Fibroblast of skin of back (primary cell): Measurements from ENCODE around the gene PITPNM3.

Experiments used
- DNase-seq: peaks from one replicate; pipeline ENCODE4 v3.0.0-alpha.2; 2013

PITPNM3 gene

DNA sequence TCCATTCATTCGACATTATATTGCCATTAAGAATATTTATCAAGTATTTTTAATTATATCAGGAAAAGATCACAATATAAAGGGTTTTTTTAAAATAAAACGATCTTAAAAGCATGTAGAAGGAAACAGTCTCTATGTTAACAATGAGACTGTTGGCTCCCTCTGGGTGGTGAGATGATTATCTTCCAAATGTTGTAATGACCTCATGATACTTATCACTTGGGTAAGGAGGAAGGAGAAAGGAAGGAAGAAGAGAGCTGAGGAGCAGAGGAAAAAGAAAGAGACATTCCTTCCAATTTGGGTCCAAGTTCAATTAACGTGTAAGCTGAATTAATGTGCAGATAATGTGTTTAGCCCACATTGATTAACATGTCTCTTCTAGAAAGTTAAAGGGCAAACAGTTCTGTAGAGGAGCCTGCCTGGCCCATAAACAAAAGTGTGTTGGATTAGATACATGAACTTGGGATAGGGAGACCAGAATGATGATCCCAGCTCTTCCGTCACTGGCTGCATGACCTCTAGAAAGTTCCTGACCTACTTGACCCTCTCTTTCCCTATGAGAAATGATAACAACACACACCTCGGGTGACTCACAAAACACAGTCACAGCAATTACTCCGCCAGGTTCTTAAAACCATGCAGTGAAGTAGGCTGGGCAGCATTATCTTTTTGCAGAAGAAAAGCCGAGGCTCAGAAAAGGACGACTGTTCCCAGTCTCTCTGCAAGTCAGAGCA, 80.1 kb downstream of the PITPNM3 start:
- no peak for DNase-seq

DNA sequence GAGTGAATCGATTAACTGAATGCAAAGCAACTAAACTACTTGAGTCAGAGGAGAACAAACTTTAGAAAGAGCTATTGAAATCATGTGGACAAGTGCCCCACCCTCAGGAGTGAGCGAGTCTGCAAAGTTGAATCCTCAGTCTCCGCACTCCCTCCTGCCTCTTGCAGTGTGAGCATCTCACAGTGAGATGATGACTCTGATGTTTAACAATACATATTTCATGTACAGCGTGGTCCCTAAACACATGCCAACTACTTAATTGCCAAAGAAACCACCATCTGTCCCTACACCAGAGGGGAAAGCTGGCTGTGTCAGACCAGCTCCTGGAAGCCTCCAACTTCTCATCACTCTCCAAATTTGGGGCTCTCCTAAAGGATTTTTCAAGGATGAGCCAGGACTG, 80.9 kb downstream of the PITPNM3 start:
- no peak for DNase-seq

DNA sequence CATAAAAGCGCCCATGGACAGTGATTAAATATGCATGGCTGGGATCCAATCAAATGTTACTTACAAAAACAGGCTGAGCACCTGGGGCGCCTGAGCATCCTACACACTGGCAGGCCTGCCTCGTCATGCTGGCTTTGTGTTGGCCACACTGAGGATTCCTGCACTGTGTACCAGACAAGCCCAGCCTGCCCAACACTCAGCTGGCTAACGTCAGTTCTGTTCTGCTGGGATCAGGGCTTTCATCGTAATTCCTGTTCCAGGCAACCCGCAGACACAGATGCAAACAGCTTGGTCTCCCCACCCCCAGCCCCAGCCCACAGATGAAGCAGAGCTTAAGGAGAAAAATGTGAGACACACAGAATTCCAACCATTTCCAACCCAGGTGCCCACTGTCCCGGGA, 81.4 kb downstream of the PITPNM3 start:
- DNase-seq, result no peak

DNA sequence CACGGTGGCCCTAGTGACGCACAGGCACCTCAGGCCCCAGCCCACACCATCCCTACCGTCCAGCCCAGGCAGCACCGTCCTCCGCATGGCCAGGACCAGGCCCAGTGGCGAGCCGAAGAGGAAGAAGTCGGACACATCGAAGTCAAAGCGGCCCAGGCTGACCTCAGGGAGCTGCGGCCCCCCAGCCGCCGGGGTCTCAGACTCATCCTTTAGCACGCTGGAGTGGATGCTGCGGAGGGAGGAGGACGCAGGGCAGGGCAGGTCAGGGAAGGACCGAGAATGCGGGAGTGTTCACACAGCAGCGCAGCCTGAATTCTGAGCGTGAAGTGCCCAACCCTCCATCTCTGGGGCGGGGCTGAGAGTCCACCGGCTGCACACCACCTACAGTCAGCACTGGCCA, 82.0 kb downstream of the PITPNM3 start:
- no peak for DNase-seq

DNA sequence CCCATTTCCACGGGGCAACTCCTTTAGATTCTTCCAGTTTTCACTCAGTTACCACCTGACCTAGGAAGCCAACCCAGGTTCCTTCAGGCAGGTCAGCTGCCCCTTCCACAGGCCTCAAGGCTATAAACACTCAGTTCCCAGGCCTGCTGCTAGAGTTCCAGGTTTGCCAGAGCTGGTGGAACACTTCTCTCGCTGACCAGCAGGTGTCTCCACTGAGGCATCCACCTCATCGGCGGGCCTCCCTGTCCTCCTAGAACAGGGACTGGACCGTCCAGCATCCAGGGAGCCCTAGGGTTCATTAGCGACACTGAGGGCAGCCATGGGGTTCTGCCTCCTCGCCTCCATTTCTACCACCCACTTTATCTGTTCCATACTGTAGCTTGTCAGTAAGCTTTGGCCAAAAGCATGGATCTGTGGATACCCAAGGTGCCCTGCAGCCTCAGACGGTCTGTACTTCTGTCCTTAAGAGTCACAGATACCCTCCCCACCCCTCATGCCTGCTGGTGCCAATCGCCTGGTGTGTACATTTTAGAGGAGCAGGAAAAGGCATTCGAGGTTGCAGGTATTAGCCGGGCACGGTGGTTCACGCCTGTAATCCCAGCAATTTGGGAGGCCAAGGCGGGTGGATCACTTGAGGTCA, 83.1 kb downstream of the PITPNM3 start:
- DNase-seq, result peak; percentile 61

DNA sequence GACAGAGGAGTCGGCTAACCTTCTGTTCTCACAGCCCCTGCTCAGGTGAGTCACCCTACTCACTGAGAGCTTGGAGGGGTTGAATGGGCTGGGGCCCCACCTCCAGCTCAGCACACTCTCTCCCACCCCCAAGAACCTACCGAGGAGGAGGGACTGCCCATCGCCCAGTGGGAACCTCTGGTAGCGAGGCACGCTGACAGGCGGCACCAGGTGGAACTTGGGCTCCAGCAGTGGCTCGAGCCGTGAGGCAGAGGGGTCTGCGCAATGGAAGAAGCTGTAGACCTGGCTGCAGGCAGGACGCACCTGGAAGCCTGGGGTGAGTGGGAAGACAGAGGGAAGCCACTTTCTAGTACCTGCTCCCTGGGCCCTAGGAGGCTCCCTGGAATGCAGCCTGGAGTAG, 83.8 kb downstream of the PITPNM3 start:
- no peak for DNase-seq

DNA sequence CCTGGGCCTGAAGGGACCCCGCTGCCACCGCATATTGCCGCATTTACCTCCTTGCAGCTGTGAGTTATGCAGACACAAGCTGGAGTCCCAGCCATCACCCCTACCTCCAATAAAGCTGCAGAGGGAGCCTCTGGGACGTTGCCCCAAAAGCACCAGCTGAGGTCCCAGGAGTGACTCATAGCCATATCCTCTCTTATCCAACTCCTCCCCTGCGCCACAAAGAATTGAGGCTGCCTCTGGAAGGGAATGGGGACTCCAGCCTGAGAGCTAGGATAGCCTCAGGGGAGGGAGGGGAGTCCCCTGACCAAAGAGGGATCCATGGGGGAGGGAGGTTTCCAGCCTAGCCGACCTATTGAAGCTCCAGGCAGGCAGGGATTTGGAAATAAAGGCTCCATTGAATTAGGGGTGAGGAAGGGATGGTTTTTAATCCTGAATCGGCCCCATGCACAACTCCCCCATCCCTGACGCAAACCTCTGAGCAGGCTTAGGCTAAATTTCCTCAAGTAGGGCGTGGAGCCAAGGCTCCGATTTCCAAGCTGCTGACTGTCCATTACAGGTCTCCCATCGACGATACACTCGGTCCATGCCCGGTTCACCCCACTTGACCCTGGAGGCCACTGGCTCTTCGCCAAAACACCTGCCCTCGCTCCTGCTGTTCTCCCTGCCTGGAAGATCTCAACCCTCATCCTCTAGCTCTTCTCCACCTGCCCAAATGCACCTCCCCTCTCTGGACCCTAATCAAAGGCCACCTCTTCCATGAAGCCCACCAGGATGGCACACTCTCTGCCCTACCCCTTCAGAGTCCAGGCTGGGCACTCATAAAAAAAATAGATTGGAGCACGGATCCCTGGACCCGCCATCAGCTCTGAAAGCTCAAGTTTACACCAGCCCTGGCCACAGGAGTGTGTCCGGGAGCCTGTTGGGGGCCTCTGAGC, 84.6 kb downstream of the PITPNM3 start:
- peak; percentile 70 for DNase-seq

DNA sequence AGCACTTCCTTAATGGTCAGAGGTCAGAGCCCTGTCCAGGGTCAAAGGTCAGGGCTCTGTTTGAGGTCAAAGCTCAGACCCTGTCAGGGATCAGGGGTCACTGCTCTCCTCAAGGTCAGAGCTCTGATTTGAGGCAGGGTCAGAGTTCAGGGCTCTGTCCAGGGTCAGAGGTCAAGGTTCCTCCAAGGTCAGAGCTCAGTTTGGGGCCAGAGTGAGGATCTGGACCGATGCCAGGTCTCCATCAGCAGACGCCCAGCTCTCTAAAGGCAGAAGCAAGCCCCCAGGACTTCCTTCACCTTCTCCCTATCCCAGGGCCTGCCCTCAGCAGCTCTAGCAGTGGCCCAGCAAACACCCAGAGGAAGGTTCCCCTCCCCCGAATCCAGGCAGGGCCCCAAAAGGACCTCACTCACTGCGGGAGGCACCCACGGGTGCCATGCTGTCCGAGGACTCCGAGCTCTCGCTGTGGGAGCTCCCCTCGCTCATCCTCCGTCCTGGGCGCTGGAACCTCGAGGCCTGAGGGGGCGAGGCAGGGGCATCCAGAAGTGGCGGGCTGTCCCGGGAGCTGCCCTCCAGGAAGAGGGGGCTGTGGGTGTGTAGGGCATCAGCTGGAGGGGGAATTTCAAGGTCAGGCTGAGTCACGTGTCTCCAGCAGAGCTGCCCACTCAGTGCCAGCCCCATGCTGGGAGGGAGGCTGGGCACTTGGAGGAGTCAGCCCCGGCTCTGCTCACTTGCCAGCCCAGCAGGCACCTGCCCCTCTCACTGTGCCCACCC, 85.4 kb downstream of the PITPNM3 start:
- DNase-seq, result no peak

DNA sequence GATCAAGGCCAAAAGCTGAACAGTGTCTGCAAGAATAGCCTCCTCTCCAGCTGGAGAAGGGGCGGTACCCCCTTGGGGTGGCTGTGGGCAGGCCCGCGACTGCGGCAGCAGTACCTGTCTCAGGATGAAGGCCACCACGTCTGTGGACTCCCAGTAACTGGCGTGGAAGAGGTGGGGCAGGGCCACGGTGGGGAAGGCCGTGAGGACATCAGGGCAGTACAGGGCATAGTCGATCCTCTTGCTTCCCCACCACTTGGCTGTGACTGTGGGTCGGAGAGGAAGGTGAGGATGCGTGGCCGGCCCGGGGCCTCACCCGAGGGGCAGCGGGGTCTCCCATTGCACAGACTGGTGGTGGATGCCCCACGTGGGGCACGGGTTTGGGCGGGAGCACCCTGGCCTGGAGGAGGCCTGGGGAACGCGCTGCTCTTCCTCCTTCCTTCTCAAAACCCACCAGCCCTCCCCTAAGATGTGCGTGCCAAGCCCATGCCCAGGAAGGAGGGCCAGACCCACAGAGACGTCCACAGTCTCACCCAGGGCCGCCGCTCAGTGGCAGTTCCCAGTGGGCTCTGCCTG, 86.1 kb downstream of the PITPNM3 start:
- no peak for DNase-seq

DNA sequence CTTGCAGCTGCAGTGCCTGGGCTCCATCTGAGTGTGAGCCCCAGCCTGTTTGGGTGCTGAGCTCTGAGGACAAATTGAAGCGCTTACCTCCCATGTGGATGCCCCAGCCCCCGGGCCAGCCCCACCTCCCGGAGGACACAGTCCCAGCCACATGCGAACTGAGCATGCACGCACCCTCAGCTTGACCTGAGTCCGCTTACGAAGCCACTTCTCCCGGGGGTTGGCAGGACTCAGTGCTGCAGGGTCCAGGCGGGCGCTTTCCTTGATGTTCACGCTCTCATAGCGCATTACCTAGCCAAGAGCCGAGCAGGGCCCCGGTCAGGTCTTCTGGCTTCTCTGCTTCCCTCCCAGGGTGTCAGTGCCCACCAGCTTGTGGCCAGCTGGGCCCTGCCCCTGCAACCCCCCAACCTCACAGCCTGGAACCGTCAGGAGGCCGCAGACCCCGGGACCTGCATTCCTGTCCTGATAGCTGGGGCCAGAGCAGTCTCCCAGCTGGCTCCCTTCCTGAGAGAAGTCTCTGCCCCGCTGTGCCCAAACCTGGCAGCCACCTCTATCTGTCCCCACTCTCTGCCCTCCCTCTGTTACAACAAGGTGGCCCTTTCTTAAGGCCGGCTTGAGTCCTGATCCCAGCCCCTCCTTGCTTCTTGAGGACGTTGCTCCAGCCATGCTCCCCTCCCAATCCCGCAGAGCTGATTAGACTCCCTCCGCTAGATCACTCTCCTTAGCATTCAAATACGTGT, 88.1 kb downstream of the PITPNM3 start:
- no peak for DNase-seq

DNA sequence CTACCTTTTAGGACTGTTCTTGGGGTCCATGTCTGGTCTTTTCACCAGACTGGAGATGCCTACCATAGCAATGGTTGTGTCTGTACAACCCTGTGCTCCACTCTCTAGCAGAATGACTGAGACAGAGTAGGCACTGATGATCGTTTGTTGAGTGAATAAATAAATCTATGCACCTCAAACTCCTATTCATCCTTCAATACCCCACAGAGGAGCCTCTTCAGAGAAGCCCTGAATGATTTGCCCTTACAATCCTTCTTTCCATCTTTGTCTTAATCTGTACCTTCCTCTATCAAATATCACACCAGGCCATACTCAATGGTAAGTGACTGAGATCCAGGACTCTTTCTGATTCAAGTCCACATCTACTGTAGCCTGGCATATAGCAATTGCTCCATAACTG, 88.8 kb downstream of the PITPNM3 start:
- DNase-seq, result no peak

DNA sequence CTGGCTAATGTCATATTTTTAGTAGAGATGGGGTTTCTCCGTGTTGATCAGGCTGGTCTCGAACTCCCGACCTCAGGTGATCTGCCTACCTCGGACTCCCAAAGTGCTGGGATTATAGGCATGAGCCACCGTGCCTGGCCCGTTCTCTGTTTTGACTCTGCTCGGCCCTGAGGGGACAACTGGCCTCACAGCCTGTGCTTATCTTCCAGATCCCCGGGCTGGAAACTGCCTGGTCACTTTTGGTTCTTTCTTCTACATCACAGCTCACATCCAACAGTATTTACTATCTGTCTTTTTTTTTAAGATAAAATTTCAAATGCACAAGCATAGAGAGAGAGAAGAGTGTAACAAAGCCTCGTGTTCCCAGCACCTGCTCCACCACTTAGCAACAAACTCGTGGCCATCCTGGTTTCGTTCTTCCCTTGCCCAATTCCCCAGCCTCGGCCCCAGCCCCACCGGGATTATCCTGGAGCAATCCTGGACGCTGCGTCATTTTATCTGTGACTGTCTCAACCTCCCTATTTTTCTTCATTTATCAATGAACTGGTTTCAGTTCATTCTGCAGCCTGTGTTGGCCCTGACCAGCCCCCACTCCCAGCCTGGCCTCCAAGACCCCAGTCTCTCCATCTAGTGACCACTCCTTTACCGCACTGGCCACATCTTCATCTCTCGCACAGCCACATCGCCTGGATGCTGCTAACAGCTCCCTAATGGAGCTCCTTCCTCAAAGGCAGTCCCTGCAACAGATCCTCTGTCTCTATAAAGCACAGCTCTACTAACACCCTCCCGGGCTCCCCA, 91.0 kb downstream of the PITPNM3 start:
- DNase-seq, result no peak

DNA sequence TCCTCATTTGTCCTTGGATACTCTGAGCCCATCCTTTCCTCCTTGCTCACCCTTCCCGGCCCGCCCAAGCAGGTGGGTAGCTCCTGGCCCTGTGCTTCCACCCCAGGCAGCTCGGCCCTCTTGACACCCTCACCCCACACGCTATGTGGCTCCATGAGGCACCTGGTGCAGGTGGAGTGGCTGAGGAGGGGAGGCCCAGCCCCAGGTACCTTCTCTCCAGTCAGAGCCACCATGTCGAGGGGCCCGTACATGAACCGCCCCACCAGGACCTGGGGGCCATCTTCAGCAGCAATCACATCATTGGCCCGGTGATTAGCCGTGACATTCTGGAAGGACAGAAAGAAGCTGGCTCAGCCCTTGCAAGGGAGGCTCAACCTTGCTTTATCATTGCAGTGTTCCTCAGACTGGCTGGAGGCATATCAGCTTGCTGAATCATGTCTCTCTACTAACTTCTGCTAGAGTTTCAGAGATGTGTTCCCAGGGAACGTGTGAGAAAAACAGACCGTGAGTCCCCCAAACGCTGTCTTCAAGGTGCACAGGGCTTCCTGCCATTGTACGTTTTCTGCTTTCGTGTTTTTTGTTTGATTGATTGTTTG, 91.8 kb downstream of the PITPNM3 start:
- DNase-seq, result no peak

DNA sequence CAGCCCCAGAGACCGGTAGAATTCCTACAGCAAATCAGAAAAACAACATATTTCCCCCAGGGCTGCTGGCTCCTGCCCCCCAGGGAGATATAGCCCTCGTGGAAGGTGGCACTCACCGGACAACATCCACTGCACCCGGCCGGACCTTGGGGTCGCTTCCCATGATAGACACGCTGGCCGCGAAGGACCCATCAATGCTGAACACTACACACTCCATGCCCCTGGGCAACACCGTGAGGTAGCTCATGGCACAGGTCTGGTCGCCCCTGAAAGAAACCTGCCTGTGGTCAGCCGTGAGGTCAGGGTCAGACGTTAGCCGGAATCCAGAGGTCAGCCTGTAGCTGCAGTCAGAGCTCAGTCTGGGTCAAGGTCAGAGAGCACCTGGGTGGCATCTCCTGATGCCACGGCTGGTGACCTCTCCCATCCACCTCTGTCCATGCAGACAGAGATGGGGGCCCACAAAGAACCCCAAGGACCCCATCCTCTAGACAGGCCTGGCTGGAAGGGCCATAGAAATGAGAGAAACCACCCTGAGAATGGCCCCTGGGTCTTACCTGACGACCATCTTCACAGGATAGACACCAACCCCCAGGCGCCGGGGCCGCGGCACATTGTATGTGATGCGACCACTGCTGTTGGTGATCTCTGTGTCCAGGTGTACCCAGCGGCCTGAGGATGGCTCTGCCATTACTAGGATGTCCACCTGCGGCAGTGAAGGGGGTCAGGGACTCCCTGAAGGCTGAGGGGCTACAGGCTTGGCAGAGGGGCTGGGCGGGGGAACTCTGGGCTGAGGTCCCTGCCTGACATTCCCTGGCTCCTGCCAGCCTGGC, 92.5 kb downstream of the PITPNM3 start:
- DNase-seq, result no peak

DNA sequence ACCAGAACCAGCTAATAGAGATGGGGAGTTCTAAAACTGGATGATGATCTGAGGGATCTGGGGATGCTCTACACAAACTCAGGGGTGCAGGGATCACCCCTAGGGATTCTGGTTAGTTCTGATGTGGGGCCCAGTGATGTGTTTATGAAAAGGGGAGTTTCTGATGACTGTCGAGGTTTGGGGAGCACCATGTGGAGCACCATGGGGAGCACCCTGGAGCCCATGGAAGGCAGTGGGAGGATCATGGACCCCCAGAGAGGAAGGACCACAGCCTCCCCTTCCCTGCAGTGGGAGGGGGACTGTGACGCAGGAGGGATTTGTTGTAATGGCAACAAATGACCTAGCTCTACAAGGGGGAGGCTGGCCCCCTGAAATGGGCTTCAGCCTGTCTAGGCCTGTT, 93.7 kb downstream of the PITPNM3 start:
- no peak for DNase-seq

DNA sequence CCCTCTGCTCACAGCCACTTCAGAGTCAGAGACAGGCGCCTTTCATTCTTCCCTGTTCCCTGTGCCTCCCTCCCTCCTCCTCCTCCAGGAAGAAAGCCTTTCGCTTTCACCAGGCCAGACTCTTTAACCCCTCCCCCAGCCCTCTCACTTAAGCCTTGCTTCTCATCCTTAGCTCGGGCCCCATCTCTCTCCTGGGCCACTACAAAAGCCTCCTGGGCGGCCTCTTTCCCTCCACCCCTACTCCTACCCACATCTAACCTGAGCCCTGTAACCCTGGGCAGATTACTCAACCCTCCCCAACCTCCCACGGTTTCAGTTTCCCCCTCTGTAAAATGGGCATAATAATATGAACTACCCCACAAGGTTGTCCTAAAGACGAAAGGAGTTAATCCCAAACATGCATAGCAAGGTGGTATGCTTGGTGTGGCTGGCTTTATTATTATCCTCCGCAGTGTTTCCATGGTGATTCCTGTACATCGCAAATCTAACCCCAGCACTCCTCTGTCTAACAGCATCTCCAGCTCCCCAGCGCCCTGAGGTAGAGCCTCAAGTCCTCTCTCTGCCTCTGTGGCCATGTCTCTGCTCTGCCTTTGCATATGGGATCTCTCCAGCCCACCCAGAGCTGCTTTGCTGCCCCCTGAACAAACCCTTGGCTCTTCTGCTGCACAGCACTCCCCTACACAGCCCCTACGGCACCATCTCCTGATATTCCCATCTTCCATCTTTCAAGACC, 94.4 kb downstream of the PITPNM3 start:
- no peak for DNase-seq

DNA sequence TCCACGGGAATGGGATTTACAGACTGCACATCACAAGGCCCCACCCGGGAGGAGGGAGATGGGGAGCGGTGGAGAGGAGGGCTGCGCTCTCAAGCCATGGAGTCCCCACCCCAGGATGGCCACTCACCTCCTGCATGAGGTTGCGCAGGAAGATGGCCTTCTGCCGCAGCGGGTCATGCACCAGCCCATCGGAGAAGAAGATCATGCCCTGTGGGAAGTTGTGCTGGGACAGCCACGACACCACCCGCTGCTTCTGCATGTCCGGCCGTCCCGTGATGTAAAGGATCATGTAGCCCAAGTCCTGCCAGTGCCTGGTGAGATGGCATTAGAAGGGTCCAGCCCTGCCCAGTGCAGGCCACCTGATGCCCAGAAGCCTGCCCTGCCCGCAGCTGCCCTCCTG, 95.1 kb downstream of the PITPNM3 start:
- no peak for DNase-seq

DNA sequence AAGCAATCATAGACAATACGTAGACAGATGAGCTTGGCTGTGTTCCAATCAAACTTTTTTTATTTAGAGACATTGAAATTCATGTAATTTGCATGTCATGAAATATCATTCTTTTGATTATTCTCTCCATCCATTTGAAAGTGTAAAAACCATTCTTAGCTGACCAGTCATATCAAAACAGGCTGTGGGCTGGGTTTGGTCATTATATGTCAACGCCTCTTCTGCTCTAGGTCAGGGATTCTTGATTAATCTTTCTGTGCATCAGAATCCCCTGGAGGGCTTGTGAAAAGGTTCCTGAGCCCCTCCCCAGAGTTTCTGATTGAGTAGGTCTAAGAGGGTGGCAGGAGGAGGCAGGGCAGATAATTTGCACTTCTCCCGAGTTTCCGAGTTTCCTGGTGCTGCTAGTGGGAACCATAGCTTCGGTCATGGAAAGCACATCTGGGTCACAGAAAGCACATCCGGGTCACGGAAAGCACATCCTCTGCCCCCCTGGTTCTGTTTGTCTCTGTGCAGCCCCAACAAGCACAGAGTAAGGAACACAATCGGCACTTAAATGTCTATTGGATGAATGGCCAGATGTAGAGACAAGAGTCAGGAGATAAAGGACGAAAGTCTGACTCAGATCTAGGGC, 95.7 kb downstream of the PITPNM3 start:
- DNase-seq, result no peak
